H9 (cell line): ENCODE measurements around the gene COL23A1. TPM values are rescaled to one million over a fixed set of nuclear protein-coding genes. Genes with fewer than 3 reads are reported as not detected.

Experiments
- DNase-seq: peaks from one replicate; pipeline ENCODE4 v3.0.0-alpha.2; 2017
- H2AFZ ChIP-seq: one replicate; pipeline ENCODE4 v1.6.1; 2013; ENCODE audit warnings: mild to moderate bottlenecking, low read length, control low read depth, moderate library complexity
- H2AK5ac ChIP-seq: 2 replicates; pipeline ENCODE4 v1.6.1; 2013; ENCODE audit warnings: low read length, control low read depth, mixed read lengths; ENCODE audit not compliant: insufficient read length
- H2BK120ac ChIP-seq: one replicate; pipeline ENCODE4 v1.6.1; 2013; ENCODE audit warnings: low read depth, mild to moderate bottlenecking, low read length, control low read depth, inconsistent platforms; ENCODE audit not compliant: poor library complexity, severe bottlenecking
- H2BK12ac ChIP-seq: 2 replicates; pipeline ENCODE4 v1.6.1; 2013; ENCODE audit warnings: low read length, control low read depth, mixed read lengths, low read depth; ENCODE audit not compliant: insufficient read length
- H2BK15ac ChIP-seq: 2 replicates; pipeline ENCODE4 v1.6.1; 2013; ENCODE audit warnings: low read depth, low read length, control low read depth
- H2BK20ac ChIP-seq: one replicate; pipeline ENCODE4 v1.6.1; 2013; ENCODE audit warnings: low read depth, mild to moderate bottlenecking, low read length, control low read depth, inconsistent platforms; ENCODE audit not compliant: poor library complexity, severe bottlenecking
- H2BK5ac ChIP-seq: 2 replicates; pipeline ENCODE4 v1.6.1; 2013; ENCODE audit warnings: low read length, control low read depth, mixed read lengths; ENCODE audit not compliant: insufficient read length
- H3K14ac ChIP-seq: 2 replicates; pipeline ENCODE4 v1.6.1; 2013; ENCODE audit warnings: low read length, control low read depth; ENCODE audit not compliant: insufficient read depth
- H3K18ac ChIP-seq: 2 replicates; pipeline ENCODE4 v1.6.1; 2013; ENCODE audit warnings: low read depth, mild to moderate bottlenecking, mixed read lengths, low read length, control low read depth; ENCODE audit not compliant: insufficient read length
- H3K23ac ChIP-seq: 2 replicates; pipeline ENCODE4 v1.6.1; 2013; ENCODE audit warnings: low read length, control low read depth, mixed read lengths, low read depth; ENCODE audit not compliant: insufficient read length
- H3K23me2 ChIP-seq: 2 replicates; pipeline ENCODE4 v1.6.1; 2013; ENCODE audit warnings: low read depth, mild to moderate bottlenecking, mixed read lengths, low read length, control low read depth; ENCODE audit not compliant: insufficient read length, poor library complexity, severe bottlenecking
- H3K27ac ChIP-seq: 2 replicates; pipeline ENCODE4 v1.5.1; 2013; ENCODE audit warnings: low read length, control low read depth, mixed read lengths, low read depth; ENCODE audit not compliant: insufficient read length
- H3K27me3 ChIP-seq: 2 replicates; pipeline ENCODE4 v1.6.1; 2013; ENCODE audit warnings: low read length, control low read depth, inconsistent platforms; ENCODE audit not compliant: insufficient read depth
- H3K4ac ChIP-seq: 2 replicates; pipeline ENCODE4 v1.6.1; 2013; ENCODE audit warnings: low read depth, mild to moderate bottlenecking, control low read depth, inconsistent platforms, low read length, moderate library complexity
- H3K4me1 ChIP-seq: 2 replicates; pipeline ENCODE4 v1.6.1; 2013; ENCODE audit warnings: low read length, control low read depth, inconsistent platforms; ENCODE audit not compliant: insufficient read depth
- H3K4me2 ChIP-seq: 2 replicates; pipeline ENCODE4 v1.6.1; 2013; ENCODE audit warnings: low read length, control low read depth, mixed read lengths; ENCODE audit not compliant: insufficient read length, insufficient read depth
- H3K56ac ChIP-seq: 2 replicates; pipeline ENCODE4 v1.6.1; 2013; ENCODE audit warnings: low read depth, mild to moderate bottlenecking, mixed read lengths, low read length, control low read depth; ENCODE audit not compliant: insufficient read length
- H3K79me1 ChIP-seq: 2 replicates; pipeline ENCODE4 v1.6.1; 2013; ENCODE audit warnings: low read depth, mild to moderate bottlenecking, moderate library complexity, low read length, control low read depth, inconsistent platforms; ENCODE audit not compliant: insufficient read depth, poor library complexity, severe bottlenecking
- H3K79me2 ChIP-seq: 2 replicates; pipeline ENCODE4 v1.6.1; 2013; ENCODE audit warnings: low read length, control low read depth, inconsistent platforms; ENCODE audit not compliant: insufficient read depth
- H3K9ac ChIP-seq: 2 replicates; pipeline ENCODE4 v1.6.1; 2013; ENCODE audit warnings: low read length, control low read depth, mixed read lengths; ENCODE audit not compliant: insufficient read length; ENCODE audit errors: extremely low read depth
- H3K9me3 ChIP-seq: one replicate; pipeline ENCODE4 v1.6.1; 2013; ENCODE audit warnings: low read depth, low read length, inconsistent platforms; ENCODE audit not compliant: control insufficient read depth
- H3T11ph ChIP-seq: one replicate; pipeline ENCODE4 v1.6.1; 2013; ENCODE audit warnings: mild to moderate bottlenecking, low read length, control low read depth, inconsistent platforms
- H4K20me1 ChIP-seq: one replicate; pipeline ENCODE4 v1.6.1; 2013; ENCODE audit not compliant: control insufficient read depth, insufficient read length, insufficient read depth
- H4K5ac ChIP-seq: 2 replicates; pipeline ENCODE4 v1.6.1; 2013; ENCODE audit warnings: low read depth, mild to moderate bottlenecking, mixed read lengths, low read length, control low read depth; ENCODE audit not compliant: insufficient read length
- H4K8ac ChIP-seq: replicated peaks from 2 replicates; pipeline ENCODE4 v1.6.1; 2013; ENCODE audit warnings: low read length, control low read depth, mixed read lengths, low read depth; ENCODE audit not compliant: insufficient read length
- H4K91ac ChIP-seq: 2 replicates; pipeline ENCODE4 v1.6.1; 2013; ENCODE audit warnings: low read depth, mild to moderate bottlenecking, moderate library complexity, mixed read lengths, low read length, control low read depth; ENCODE audit not compliant: insufficient read length
- H3K27ac Mint-ChIP-seq, 3 experiments: 2 replicates in 2 of 3; 3 replicates in 1 of 3; pipeline ENCODE4 v1.8.0; 2020 to 2021; ENCODE audit warnings: mixed read lengths in 3 of 3, mild to moderate bottlenecking in 1 of 3, moderate library complexity in 1 of 3
- H3K27me3 Mint-ChIP-seq: 2 replicates; pipeline ENCODE4 v1.8.0; 2021; ENCODE audit warnings: low read depth, mild to moderate bottlenecking, moderate library complexity, mixed read lengths
- H3K36me3 Mint-ChIP-seq, 3 experiments: 2 replicates in 2 of 3; 3 replicates in 1 of 3; pipeline ENCODE4 v1.8.0; 2020 to 2021; ENCODE audit warnings: low read depth in 3 of 3, mixed read lengths in 3 of 3; ENCODE audit not compliant: insufficient read depth in 1 of 3
- H3K4me1 Mint-ChIP-seq, 2 experiments: 2 replicates each; pipeline ENCODE4 v1.8.0; 2020; ENCODE audit warnings: mixed read lengths in 2 of 2
- H3K4me3 Mint-ChIP-seq, 2 experiments: 2 replicates in 1 of 2; 3 replicates in 1 of 2; pipeline ENCODE4 v1.8.0; 2020 to 2021; ENCODE audit warnings: mild to moderate bottlenecking in 2 of 2, mixed read lengths in 2 of 2, moderate library complexity in 1 of 2
- H3K9me3 Mint-ChIP-seq, 2 experiments: 2 replicates in 1 of 2; 3 replicates in 1 of 2; pipeline ENCODE4 v1.8.0; 2020; ENCODE audit warnings: mild to moderate bottlenecking in 2 of 2, mixed read lengths in 2 of 2, moderate library complexity in 1 of 2
- CTCF ChIP-seq: fragments of 200-600 bp; sonication (generic); conservative IDR thresholded peaks from 3 replicates; pipeline ENCODE4 v1.8.0; 2021; ENCODE audit warnings: antibody characterized with exemption, mild to moderate bottlenecking
- WGBS: extraction: QIAGEN DNeasy Blood & Tissue Kit; methylation state at CpG from one replicate; pipeline ENCODE4 v1.1.7; 2013; ENCODE audit warnings: missing lambda C conversion rate, low lambda C conversion rate, mixed read lengths; ENCODE audit not compliant: insufficient read length; ENCODE audit errors: extremely low coverage; 5-methylcytosine and 5-hydroxymethylcytosine counted together
- total RNA-seq: library from RNA; stranded (reverse); gene quantifications from 2 replicates; pipeline ENCODE4 v1.2.1, GENCODE V29; 2021

Gene COL23A1
- total RNA-seq, 1 experiment from 2014 or later, result 2.6 TPM

GRCh38 chr5:178432421-178433272, 157.5 kb downstream of the COL23A1 start:
- H3K9ac ChIP-seq, result no peak overlapping the region
- H3K23ac ChIP-seq, result no peak overlapping the region
- H2BK12ac ChIP-seq, result no peak overlapping the region
- no peak for TF ChIP-seq CTCF
- Mint-ChIP-seq H3K4me1 (peaks cover 22 to 34% of the 10 kb centered on the region in 2 experiments), H3K9me3 (peaks cover 2 to 6% of the 10 kb centered on the region in 2 experiments; a peak in 3 of 5 replicates), H3K27me3 (no peaks in the 10 kb centered on the region; the same call in 1 of the 2 replicates), H3K36me3 (peaks cover 0 to 5% (median 0%) of the 10 kb centered on the region in 3 experiments; a peak in 5 of 7 replicates), H3K4me3 (no peak overlapping the region), H3K27ac (peak overlapping the region in 2 of 3 experiments; percentile 18 to 78; a peak in 2 of 7 replicates)
- H4K5ac ChIP-seq, result no peak overlapping the region
- no peak overlapping the region for H3K27ac ChIP-seq
- H3T11ph ChIP-seq, result no peak overlapping the region
- H3K9me3 ChIP-seq, result no peaks in the 10 kb centered on the region
- no peak overlapping the region for H2BK20ac ChIP-seq
- H3K56ac ChIP-seq, result no peak overlapping the region
- no peaks in the 10 kb centered on the region for H4K20me1 ChIP-seq
- no peaks in the 10 kb centered on the region for H3K79me2 ChIP-seq
- H3K14ac ChIP-seq, result no peak overlapping the region; the same call in 1 of the 2 replicates
- H2BK15ac ChIP-seq, result no peak overlapping the region
- no peaks in the 10 kb centered on the region for H3K79me1 ChIP-seq
- H2BK5ac ChIP-seq, result no peak overlapping the region
- no peak overlapping the region for H2AFZ ChIP-seq
- no peak overlapping the region for H3K4me2 ChIP-seq
- DNase-seq, result no peak
- H3K27me3 ChIP-seq, result no peaks in the 10 kb centered on the region
- no peak overlapping the region for H2BK120ac ChIP-seq
- WGBS, result no CpG with 5 or more reads among the region's 12 CpGs
- H3K18ac ChIP-seq, result peak overlapping the region; percentile 36
- no peaks in the 10 kb centered on the region; the same call in 1 of the 2 replicates for H3K4me1 ChIP-seq
- H4K91ac ChIP-seq, result no peak overlapping the region
- H2AK5ac ChIP-seq, result no peak overlapping the region
- H3K23me2 ChIP-seq, result no peaks in the 10 kb centered on the region
- no peak overlapping the region for H4K8ac ChIP-seq
- no peak overlapping the region for H3K4ac ChIP-seq
